Heart right ventricle (tissue), 16 donors: ENCODE data around the gene OR52I1. TPM values are rescaled to one million over a fixed set of nuclear protein-coding genes. Genes with fewer than 3 reads are reported as not detected.

Source experiments
- ATAC-seq, 8 donors: fragments of 200-7000 bp; cut with Tn5 transposase; one replicate each; pipeline ENCODE4 v1.9.1; 2020; ENCODE audit warnings: mild to moderate bottlenecking in 8 of 8, moderate library complexity in 8 of 8, moderate number of reproducible peaks in 1 of 8
- DNase-seq, 2 donors: peaks; one replicate each; pipeline ENCODE4 v3.0.0-alpha.2; 2020
- H3K27ac ChIP-seq, 10 donors: fragments of 200-600 bp; sonication (generic) in 2 of 10; one replicate each; pipeline versions ENCODE4 v1.5.0 to v1.8.0; 2020 to 2022; ENCODE audit warnings: mild to moderate bottlenecking in 3 of 10
- H3K27me3 ChIP-seq, 7 donors: fragments of 200-600 bp; one replicate each; pipeline ENCODE4 v1.8.0; 2021 to 2022; ENCODE audit warnings: mild to moderate bottlenecking in 2 of 7
- H3K36me3 ChIP-seq, 9 donors: fragments of 200-600 bp; sonication (generic) in 1 of 9; one replicate each; pipeline versions ENCODE4 v1.5.0 to v1.8.0; 2020 to 2022; ENCODE audit warnings: mild to moderate bottlenecking in 2 of 9
- H3K4me1 ChIP-seq, 9 donors: fragments of 200-600 bp; sonication (generic) in 1 of 9; one replicate each; pipeline versions ENCODE4 v1.5.0 to v1.8.0; 2020 to 2022; ENCODE audit warnings: mild to moderate bottlenecking in 4 of 9
- H3K4me3 ChIP-seq, 10 donors: fragments of 200-600 bp; sonication (generic) in 2 of 10; one replicate each; pipeline versions ENCODE4 v1.5.0 to v1.8.0; 2020 to 2022; ENCODE audit warnings: mild to moderate bottlenecking in 7 of 10, moderate library complexity in 2 of 10
- H3K9me3 ChIP-seq, 11 donors: fragments of 200-600 bp in 10 of 11; sonication (generic) in 2 of 11; one replicate each; pipeline versions ENCODE4 v1.5.0 to v1.8.0; 2013 to 2022; ENCODE audit warnings: mild to moderate bottlenecking in 2 of 11, control low read depth in 1 of 11, moderate library complexity in 1 of 11
- WGBS, 2 donors: extraction: QIAGEN DNeasy Blood & Tissue Kit; methylation state at CpG; one replicate each; pipeline ENCODE4 v1.1.7; 2013; ENCODE audit warnings: inconsistent platforms in 1 of 2; 5-methylcytosine and 5-hydroxymethylcytosine counted together
- intact Hi-C, 10 donors: fragments of 100-400 bp; cut with DNase I; formaldehyde crosslinking; loops; one replicate each; pipeline versions ENCODE4 v1.11.1 to v1.14.2; 2022
- polyA plus RNA-seq, 2 donors: library from polyadenylated mRNA; stranded (reverse); fragments of 200-250 nt; gene quantifications; one replicate each; pipeline ENCODE4 v1.2.3, GENCODE V29; 2013
- total RNA-seq, 10 donors: library from RNA; stranded (reverse); fragmentation: NEBNext Ultra II Directional in 3 of 10; extraction: Animal tissue kit (Norgen Biotek cat#: 25700) in 3 of 10; gene quantifications; one replicate each; pipeline versions ENCODE4 v1.2.1 to v1.2.4, GENCODE V29; 2021 to 2023
- TF ChIP-seq, protein P1 (sequence below), 9 donors: fragments of 200-600 bp; sonication (generic) in 2 of 9; IDR thresholded peaks; one replicate each; pipeline versions ENCODE4 v1.5.0 to v1.8.0; 2021 to 2022; ENCODE audit warnings: antibody characterized with exemption in 9 of 9, mild to moderate bottlenecking in 5 of 9, moderate library complexity in 1 of 9
- donor health status: Arrhythmogenic right ventricular cardiomyopathy.
- donor health status: ischemic (EF 13 %, LVEDD 7.1; RV severe dilation, severe dysfunction).
- donor health status: healthy with polysubstance abuse.
- donor health status: DM: no; HTN: yes; CAD: no.
- donor health status: DM: no; HTN: no; CAD: no.
- donor health status: ischemic (EF 25% LVEDD 6.9; RV normal size, moderate dysfunction).
- donor health status: ischemic (EF 25% LVEDD 5.7; RV mildly dilated, moderate dysfunction).
- donor health status: healthy.
- donor health status: DM: yes; HTN: yes; CAD: no.
- donor health status: Ischemic cardiomyopathy.
- donor health status: ischemic (EF 35%, LVEDD 5.7; RV mildly dilated, moderate dysfunction).
- donor health status: nonischemic (EF 11% LVEDD 7.7; RV severe dilation, severe dysfunction).
- donor health status: DM: yes; HTN: yes; CAD: no.
- donor health status: PGD.
- donor health status: ischemic (EF 29% LVEDD 5.4; RV normal size, mild dysfunction).
- donor health status: nonischemic (EF 23%, LVEDD 6.1; RV moderate dilation, normal function).

OR52I1 gene
- total and polyA plus RNA-seq, 12 donors, result not detected

DNA sequence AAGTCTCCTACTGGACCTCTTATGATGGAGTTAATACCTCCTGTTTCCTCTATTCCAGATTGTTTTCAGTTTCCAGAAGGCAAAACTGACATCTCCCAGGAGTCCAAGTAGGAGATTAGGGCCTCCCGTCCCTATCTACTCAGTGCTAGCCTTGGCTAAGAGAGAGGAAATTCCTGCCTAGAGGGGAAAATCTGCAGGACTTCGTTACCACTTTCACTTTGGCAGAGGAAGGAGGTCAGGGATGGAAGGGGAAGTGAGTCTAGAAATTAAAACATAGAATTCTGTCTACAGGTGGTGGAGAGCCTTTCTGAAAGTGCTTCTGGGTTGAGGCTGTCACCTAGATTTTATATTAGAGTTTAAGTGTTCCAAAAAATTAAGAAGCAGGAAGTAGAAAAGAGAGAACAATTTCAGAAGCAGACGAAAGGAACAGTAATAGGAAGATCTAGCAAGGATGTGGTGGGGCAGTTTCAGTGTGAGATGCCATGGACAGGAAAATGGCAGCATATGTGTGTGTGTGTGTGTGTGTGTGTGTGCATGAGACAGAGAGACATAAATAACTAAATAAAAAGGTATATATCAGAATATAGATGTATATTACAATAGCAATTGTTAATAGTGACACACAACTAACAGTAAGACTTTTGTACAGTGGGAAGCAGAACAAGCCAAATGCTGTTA lies 16.6 kb downstream of the OR52I1 start:
- peak overlapping the region in 9 of 10 donors; percentile 6 to 84 (median 56) for H3K27ac ChIP-seq
- H3K4me1 ChIP-seq, result peaks cover 0 to 32% (median 23%) of the 10 kb centered on the region in 9 donors
- 11 to 17% methylated on average over 3 of the region's 3 CpGs for WGBS, 2 donors

DNA sequence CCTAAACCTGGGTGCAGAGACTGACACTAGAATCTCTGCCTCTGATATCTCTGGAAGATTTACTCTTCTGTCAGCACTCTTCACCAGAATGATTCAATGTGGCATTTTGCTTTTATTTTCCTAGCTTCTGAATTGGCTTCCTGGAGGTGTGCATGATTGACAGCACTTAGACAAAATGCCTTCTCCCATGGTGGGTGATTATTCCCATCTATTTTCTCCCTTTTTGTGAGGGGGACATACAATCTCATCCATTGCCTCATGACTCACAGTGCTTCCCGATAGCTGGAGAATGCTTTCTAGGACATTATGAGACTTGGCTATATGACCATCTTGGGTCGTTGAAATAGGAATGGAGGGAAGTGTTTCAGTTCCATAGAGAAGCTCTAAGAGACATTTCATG lies 18.1 kb downstream of the OR52I1 start:
- no peaks in the 10 kb centered on the region for H3K36me3 ChIP-seq
- intact Hi-C loops, result no loop called here
- ATAC-seq (no peak), DNase-seq (no peak)
- WGBS, 2 donors, result 88 to 93% methylated on average over 2 of the region's 2 CpGs
- H3K4me3 ChIP-seq, result no peak overlapping the region
- peaks cover 0 to 20% (median 13%) of the 10 kb centered on the region in 9 donors for H3K4me1 ChIP-seq
- no peak overlapping the region for H3K27ac ChIP-seq
- H3K27me3 ChIP-seq, result peaks cover 0 to 6% (median 0%) of the 10 kb centered on the region in 7 donors
- H3K9me3 ChIP-seq, result no peaks in the 10 kb centered on the region
- TF ChIP-seq, protein P1, sequence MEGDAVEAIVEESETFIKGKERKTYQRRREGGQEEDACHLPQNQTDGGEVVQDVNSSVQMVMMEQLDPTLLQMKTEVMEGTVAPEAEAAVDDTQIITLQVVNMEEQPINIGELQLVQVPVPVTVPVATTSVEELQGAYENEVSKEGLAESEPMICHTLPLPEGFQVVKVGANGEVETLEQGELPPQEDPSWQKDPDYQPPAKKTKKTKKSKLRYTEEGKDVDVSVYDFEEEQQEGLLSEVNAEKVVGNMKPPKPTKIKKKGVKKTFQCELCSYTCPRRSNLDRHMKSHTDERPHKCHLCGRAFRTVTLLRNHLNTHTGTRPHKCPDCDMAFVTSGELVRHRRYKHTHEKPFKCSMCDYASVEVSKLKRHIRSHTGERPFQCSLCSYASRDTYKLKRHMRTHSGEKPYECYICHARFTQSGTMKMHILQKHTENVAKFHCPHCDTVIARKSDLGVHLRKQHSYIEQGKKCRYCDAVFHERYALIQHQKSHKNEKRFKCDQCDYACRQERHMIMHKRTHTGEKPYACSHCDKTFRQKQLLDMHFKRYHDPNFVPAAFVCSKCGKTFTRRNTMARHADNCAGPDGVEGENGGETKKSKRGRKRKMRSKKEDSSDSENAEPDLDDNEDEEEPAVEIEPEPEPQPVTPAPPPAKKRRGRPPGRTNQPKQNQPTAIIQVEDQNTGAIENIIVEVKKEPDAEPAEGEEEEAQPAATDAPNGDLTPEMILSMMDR (IDR thresholded peaks at IDR 0.05), result no peak

More for the DNA sequence above, 16.6 kb downstream of the OR52I1 start:
- TF ChIP-seq, protein P1 (IDR thresholded peaks at IDR 0.05), result no peak
- DNase-seq (peak in 1 of 2 donors; percentile 16), ATAC-seq (no peak)
- peak overlapping the region in 5 of 10 donors; percentile 24 to 34 (median 28) for H3K4me3 ChIP-seq
- H3K27me3 ChIP-seq, result peaks cover 0 to 6% (median 0%) of the 10 kb centered on the region in 7 donors
- H3K36me3 ChIP-seq, result peaks cover 0 to 2% (median 0%) of the 10 kb centered on the region in 9 donors
- intact Hi-C loops, result no loop called here
- H3K9me3 ChIP-seq, result no peaks in the 10 kb centered on the region

DNA sequence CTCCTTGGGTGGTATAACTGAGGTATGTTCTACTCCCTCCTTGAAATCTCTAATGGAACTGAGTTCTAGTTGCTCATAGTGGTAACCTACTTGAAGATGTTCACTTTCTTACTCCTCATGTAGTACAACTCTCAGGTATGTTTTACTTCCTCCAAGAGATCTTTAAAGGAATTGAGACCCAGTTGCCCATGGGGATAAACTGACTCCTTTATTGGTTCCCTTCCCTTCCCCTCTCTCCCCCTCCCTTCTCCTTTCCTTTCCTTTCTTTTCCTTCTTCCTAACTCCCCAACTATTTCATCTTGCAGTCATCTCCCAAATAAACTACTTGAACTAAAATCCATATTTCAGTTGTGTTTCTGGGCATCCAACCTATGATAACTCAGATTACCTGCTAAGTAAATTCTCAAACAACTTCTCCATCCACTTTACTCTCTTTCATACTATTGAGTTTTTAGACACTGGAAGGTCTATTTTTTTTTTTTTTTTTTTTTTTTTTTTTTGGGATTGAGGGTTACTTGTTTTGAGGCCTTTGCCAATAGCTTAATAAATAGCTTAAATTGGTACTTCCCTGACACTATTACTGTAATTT lies 22.1 kb downstream of the OR52I1 start:
- H3K4me1 ChIP-seq, result no peaks in the 10 kb centered on the region
- TF ChIP-seq, protein P1 (IDR thresholded peaks at IDR 0.05), result no peak
- no peaks in the 10 kb centered on the region for H3K9me3 ChIP-seq
- ATAC-seq, result no peak
- no peak overlapping the region for H3K4me3 ChIP-seq
- no peak for DNase-seq
- no peaks in the 10 kb centered on the region for H3K36me3 ChIP-seq
- no peak overlapping the region for H3K27ac ChIP-seq
- intact Hi-C loops, result no loop called here
- peaks cover 0 to 6% (median 0%) of the 10 kb centered on the region in 7 donors for H3K27me3 ChIP-seq

DNA sequence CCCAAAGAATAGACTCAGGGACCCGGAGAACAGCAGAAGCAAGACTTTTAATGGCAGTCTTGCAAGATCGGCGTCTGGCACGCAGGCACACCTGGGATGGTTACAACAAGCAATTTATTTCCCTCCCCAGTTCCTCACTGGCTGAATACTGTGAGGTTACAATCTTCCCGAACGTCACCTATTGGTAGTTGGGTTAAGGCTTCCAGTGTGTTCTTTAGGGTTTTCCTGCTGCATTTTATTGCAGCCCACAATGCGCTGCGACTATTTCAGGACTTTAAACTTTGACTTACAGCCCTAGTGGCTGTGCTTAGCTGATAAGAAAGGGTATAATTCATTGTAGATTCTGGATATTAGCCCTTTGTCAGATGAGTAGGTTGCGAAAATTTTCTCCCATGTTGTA lies 25.7 kb downstream of the OR52I1 start:
- TF ChIP-seq, protein P1 (IDR thresholded peaks at IDR 0.05), result no peak
- no peak overlapping the region for H3K4me3 ChIP-seq
- intact Hi-C loops, result no loop called here
- H3K36me3 ChIP-seq, result no peaks in the 10 kb centered on the region
- no peak overlapping the region for H3K27ac ChIP-seq
- ATAC-seq (no peak), DNase-seq (no peak)
- no peaks in the 10 kb centered on the region for H3K9me3 ChIP-seq
- H3K4me1 ChIP-seq, result no peaks in the 10 kb centered on the region
- H3K27me3 ChIP-seq, result peaks cover 0 to 6% (median 0%) of the 10 kb centered on the region in 7 donors
- 80 to 85% methylated on average over 9 of the region's 9 CpGs for WGBS, 2 donors
